Stimulated activated CD4-positive, alpha-beta T cell treated with anti-CD3 and anti-CD28 coated beads, TNF-alpha, amount 100 ng/mL, for 4 hours (primary cell): ENCODE measurements around the gene TOGARAM1.

Experiments
- DNase-seq, 3 experiments: peaks; one replicate each; pipeline ENCODE4 v3.0.0-alpha.2; 2020; ENCODE audit warnings: low read depth in 3 of 3

The TOGARAM1 gene

DNA sequence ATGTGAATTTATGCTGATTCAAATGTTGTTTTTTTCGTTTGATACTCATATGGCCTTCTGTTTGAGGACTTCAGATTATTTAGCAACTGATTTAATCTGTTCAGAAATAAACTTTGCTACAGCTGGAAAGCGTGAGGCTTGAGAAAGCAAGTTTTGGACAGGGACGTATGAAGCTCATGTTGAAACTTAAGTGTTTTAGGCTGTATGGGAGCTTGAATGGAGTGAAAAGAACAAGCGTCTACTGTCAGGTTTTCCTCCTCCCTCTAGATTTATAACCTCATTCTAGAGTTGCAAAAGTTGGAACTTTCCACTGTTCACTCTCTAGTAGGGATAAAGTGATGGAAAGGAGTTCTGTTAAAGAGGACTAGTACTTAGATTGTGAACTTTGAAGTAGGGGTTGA, 123.0 kb downstream of the TOGARAM1 start:
- DNase-seq = no peak

DNA sequence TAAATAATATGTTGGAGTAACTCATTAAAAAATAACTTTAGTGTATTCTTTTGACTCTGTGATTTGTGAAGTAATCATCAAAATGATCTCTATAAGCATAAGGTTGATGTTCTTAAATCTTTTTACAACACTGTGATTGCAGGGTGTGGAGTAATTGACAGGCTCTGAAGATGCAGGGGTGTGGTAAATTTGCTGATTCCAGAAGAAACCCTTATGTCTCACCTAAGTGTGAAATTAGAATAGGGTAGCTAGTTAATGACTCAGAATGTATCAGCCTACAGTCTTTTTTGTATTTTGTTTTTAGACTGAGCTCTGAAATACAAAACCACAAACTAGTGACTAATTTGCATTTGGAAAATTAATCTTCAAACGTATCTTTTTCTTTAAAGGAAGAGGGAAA, 127.8 kb downstream of the TOGARAM1 start:
- DNase-seq = no peak

DNA sequence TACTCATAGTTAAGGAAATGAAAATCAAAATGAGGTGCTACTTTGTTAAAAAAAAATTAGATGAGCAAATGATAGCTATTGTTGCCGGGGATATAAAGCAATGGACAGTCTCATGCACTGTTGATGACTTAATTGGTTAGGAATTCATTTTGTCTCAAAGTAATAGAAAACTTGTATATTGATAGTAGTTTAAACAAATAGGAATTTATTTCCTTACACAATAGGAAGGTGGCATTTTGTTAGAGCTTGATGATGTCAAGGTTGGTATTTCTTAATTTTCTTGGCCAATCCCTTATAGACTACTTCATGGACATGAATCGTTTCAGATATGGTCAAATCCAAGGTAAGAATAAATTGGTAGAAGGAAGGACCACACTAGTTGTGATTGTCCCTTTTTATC, 129.7 kb downstream of the TOGARAM1 start:
- DNase-seq = no peak

DNA sequence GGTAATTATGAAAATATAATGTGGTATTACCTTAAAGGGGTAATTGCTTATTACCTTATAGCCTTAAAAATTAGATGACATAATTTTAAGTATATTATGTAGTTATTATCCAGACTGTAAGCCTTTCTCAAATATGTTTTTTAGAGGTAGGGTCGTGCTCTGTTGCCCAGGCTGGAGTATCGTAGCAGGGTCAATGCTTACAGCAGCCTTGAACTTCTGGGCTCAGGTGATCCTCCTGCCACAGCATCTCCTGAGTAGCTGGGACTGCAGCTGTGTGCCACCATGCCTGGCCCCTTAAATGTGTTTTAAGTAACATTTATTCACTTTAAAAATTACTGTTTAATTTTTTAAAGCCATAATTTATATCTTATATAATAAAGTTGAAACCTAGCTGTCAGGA, 132.3 kb downstream of the TOGARAM1 start:
- no peak for DNase-seq

DNA sequence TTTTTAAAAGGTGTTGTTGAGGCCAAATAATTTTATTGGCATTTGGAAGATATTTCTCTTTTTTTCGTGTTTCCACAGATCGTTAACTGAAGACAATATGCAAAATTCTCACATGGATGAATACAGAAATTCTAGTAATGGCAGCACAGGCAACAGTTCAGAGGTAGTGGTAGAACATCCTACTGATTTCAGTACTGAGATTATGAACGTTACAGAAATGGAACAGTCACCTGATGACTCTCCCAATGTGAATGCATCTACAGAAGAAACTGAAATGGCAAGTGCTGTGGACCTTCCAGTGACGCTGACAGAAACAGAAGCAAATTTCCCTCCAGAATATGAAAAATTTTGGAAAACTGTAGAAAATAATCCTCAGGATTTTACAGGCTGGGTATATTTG, 133.2 kb downstream of the TOGARAM1 start:
- no peak for DNase-seq

DNA sequence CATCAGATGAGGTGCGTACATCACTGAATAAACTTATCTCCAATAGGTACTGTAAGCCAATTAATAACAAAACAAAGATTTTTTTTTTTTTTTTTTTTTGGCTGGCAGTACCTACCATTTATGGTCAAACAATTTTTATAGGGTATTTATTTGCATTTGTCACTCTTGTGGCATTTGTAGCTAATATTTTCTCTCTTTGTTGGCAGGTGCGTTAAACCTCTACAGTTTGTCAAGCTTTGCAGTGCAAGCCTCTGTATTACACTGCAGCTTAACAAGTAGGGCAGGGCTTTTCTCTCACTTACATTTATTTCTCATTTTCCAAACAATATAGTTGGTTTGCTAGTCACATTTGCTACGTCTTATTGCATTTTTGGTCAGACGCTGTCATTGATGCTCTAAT, 134.2 kb downstream of the TOGARAM1 start:
- no peak for DNase-seq

DNA sequence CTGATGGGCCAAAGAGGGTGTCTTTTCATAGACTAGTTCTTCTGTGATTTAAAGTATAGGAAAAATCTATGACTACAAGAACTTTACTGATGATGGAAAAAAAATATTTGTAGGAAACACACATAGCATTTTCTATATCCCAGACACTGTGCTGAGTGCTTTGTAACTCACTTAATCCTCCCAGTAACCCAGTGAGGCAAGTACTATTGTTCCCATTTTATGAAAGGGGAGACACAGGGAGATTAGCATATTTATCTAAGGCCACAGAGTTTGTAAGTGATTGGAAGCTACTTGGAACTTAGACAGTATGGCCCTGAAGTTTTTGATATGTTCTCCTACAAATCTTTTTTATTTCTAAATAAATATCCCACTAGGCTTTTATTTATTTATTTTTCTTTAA, 141.8 kb downstream of the TOGARAM1 start:
- DNase-seq = no peak

DNA sequence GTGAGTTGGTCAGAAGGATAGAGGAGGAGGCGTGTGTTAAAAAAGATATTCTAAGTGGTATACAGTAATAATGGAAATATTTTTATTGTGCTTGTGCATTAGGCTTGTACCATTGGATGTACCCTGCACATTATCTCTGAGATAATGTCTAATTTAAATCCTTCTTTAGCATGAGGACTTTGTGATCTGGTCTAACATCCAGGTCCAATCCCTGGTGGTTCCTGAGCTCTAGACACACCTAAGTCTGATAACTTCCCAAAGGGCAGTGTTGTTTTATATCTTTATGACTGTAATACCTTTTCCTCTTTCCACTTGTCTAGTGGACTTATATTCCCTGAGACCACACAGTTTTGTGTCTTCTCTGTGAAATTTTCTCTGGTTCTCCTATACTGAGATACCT, 142.6 kb downstream of the TOGARAM1 start:
- no peak for DNase-seq

DNA sequence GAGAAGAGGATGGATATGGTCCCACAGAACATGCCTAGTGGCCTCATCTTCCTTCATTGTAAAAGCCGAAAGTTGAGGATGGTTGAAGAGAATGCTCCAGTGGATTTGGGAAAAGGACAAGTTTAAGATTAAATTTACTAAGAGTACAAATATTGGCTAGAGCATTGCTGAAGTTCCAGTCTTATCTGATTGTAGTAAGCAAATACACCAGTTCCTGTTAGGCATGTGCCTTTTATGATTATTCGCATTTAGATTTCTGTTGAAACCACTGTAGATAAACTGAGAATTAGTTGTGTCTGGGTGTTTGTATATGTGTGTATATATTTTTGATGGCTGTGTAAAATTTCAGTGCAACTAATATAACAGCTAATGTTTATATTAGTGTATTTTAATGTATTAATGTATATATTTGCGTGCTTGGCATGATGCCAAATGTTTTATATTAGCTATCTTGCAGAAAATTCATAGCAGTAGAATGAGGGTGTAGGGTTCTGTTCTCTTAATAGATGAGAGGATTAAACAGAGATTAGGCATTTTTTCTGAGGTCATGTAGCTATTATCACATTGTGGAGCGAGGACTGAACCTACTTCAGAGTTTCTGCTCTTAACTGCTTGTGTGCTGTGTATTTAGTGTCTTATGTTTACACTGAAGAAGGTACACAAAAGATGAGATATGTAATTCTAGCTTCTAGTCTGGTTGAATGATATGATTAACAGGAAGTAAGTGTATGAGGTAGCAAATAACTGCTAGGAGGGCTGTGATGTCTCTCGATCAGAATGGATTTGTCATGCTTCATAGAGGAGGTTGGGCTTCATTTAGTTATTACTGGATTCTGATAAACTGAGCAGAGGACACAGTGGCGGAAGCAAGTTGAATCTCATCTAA, 151.1 kb downstream of the TOGARAM1 start:
- no peak for DNase-seq

DNA sequence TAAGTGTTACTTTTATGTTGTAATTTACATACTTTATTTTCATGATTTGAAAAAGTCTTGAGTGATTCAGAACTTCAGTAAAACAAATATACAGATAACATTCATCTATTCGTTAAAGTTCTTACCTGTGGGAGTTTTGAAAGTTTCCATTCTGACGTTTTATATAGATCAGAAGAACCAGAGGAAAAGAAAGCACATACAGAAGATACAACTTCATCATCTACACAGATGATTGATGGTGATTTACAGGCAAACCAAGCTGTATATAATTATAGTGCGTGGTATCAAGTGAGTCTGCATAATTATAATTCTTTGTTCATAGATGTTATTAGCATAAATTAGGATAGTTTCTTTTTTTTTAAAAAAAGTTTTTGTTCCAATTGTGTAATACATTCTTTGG, 152.3 kb downstream of the TOGARAM1 start:
- no peak for DNase-seq

DNA sequence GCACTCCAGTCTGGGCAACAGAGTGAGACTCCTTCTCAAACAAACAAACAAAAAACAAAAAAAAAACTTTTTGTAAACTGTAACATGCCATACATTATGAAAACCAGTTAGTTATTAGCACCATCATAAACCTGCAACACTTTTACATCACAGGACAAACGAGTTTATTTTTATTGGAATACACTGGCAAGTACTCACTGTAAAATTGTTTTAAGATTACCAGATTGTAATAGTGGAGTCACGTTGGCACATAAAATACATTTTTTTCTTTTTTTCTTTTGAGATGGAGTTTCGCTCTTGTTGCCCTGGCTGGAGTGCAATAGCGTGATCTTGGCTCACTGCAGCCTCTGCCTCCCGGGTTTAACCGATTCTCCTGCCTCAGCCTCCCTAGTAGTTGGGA, 156.6 kb downstream of the TOGARAM1 start:
- DNase-seq = no peak

DNA sequence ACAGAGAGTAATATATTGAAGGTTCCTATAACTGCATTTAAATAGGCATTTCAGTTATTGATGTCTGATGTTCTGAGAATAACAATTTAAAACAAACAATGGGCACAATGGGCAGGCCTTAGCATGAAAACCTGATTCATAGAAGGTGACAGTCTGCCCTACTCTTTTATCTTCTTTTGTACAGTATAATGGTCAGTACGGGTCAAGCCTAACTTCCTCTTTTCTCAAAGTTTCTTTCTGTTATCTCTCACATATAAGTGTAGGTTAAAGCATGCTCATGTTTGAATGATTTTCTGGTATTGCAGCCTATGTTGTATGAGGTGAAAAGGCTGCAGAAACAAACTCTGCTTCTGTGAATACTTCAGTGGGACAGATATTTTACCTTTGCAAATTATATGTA, 158.1 kb downstream of the TOGARAM1 start:
- DNase-seq = no peak

DNA sequence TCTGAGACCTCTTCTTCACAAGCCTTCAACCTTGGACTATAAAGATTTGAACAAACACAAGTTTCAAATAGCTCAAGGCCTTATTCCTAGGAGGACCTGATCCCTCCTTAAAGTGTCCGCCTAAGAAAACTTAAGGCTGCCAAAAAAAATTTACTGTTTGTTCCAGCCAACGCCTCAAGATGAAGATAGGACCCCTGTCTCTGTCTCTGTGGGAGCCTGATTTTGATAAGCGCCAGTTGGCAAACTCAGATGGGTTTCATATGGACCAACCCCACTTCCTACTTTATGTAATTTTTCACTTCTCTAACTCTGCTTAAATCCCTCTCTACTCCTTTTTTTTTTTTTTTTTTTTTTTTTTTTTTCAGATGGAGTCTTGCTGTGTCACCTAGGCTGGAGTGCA, 161.3 kb downstream of the TOGARAM1 start:
- no peak for DNase-seq
